GM23338 (cell line): ENCODE results near the gene KLC1. TPM values are rescaled to one million over a fixed set of nuclear protein-coding genes. Genes with fewer than 3 reads are reported as not detected.

Source experiments
- ATAC-seq: fragments of 200-7000 bp; cut with Tn5 transposase; 3 replicates; pipeline ENCODE4 v1.9.1; 2020
- DNase-seq: peaks from one replicate; pipeline ENCODE4 v3.0.0-alpha.2; 2015; ENCODE audit warnings: low spot score
- H2AFZ ChIP-seq: fragments of 200-600 bp; sonication (generic); 2 replicates; pipeline ENCODE4 v1.8.0; 2016; ENCODE audit warnings: antibody characterized with exemption, mild to moderate bottlenecking, moderate library complexity
- H3F3A ChIP-seq: fragments of 200-600 bp; sonication (generic); replicated peaks from 2 replicates; pipeline ENCODE4 v1.8.0; 2017; ENCODE audit warnings: antibody characterized with exemption, mixed run types, low read depth
- H3K27ac ChIP-seq: fragments of 200-600 bp; sonication (generic); 2 replicates; pipeline ENCODE4 v1.6.1; 2016; ENCODE audit warnings: low read depth
- H3K27me3 ChIP-seq: fragments of 200-600 bp; sonication (generic); 2 replicates; pipeline ENCODE4 v1.8.0; 2016; ENCODE audit warnings: mild to moderate bottlenecking, mixed run types, moderate library complexity; ENCODE audit not compliant: insufficient read depth
- H3K36me3 ChIP-seq: fragments of 200-600 bp; sonication (generic); 2 replicates; pipeline ENCODE4 v1.8.0; 2016; ENCODE audit warnings: mild to moderate bottlenecking; ENCODE audit not compliant: insufficient read depth
- H3K4me1 ChIP-seq: fragments of 200-600 bp; sonication (generic); 2 replicates; pipeline ENCODE4 v1.8.0; 2016; ENCODE audit warnings: mild to moderate bottlenecking, moderate library complexity; ENCODE audit not compliant: insufficient read depth
- H3K4me2 ChIP-seq: fragments of 200-600 bp; sonication (generic); 2 replicates; pipeline ENCODE4 v1.7.1; 2017; ENCODE audit warnings: mixed run types
- H3K4me3 ChIP-seq: fragments of 200-600 bp; sonication (generic); 2 replicates; pipeline ENCODE4 v1.6.1; 2016; ENCODE audit warnings: mixed run types
- H3K79me2 ChIP-seq: fragments of 200-600 bp; sonication (generic); replicated peaks from 2 replicates; pipeline ENCODE4 v1.8.0; 2017; ENCODE audit warnings: mild to moderate bottlenecking; ENCODE audit not compliant: insufficient read depth
- H3K9me2 ChIP-seq: fragments of 200-600 bp; sonication (generic); 2 replicates; pipeline ENCODE4 v1.8.0; 2017; ENCODE audit not compliant: insufficient read depth
- H4K20me1 ChIP-seq: fragments of 200-600 bp; sonication (generic); replicated peaks from 2 replicates; pipeline ENCODE4 v1.8.0; 2017; ENCODE audit warnings: mild to moderate bottlenecking; ENCODE audit not compliant: insufficient read depth
- H3K27ac Mint-ChIP-seq: 2 replicates; pipeline ENCODE4 v1.8.0; 2020; ENCODE audit warnings: inconsistent platforms, mild to moderate bottlenecking, moderate library complexity, mixed read lengths
- H3K27me3 Mint-ChIP-seq: 3 replicates; pipeline ENCODE4 v1.8.0; 2022; ENCODE audit warnings: low read depth, mild to moderate bottlenecking, moderate library complexity, mixed read lengths, inconsistent platforms; ENCODE audit not compliant: insufficient read depth, poor library complexity
- H3K36me3 Mint-ChIP-seq: 3 replicates; pipeline ENCODE4 v1.8.0; 2021; ENCODE audit warnings: low read depth, mild to moderate bottlenecking, inconsistent platforms, moderate library complexity, mixed read lengths
- H3K4me1 Mint-ChIP-seq: 3 replicates; pipeline ENCODE4 v1.8.0; 2020; ENCODE audit warnings: mild to moderate bottlenecking, inconsistent platforms, mixed read lengths
- H3K4me3 Mint-ChIP-seq: 3 replicates; pipeline ENCODE4 v1.8.0; 2021; ENCODE audit warnings: moderate library complexity, mild to moderate bottlenecking, inconsistent platforms, mixed read lengths
- H3K9me3 Mint-ChIP-seq: 3 replicates; pipeline ENCODE4 v1.8.0; 2020; ENCODE audit warnings: moderate library complexity, mild to moderate bottlenecking, inconsistent platforms, mixed read lengths
- CREB1 ChIP-seq: fragments of 250-450 bp; sonication (Bioruptor Pico); IDR thresholded peaks from 2 replicates; pipeline ENCODE4 v1.5.0; 2020; ENCODE audit warnings: low read depth, mild to moderate bottlenecking, moderate library complexity
- CTCF ChIP-seq, 2 experiments: fragments of 200-600 bp in 1 of 2; sonication (generic) in 1 of 2; conservative IDR thresholded peaks; 2 replicates each; pipeline versions ENCODE4 v1.5.1 to v1.6.1; 2016 to 2017; ENCODE audit warnings: antibody characterized with exemption in 2 of 2, low read depth in 2 of 2, mild to moderate bottlenecking in 2 of 2, moderate library complexity in 1 of 2
- ETS1 ChIP-seq: IDR thresholded peaks from 2 replicates; pipeline ENCODE4 v1.6.1; 2016; ENCODE audit warnings: antibody characterized with exemption
- EZH2 ChIP-seq: fragments of 200-600 bp; sonication (generic); IDR thresholded peaks from one replicate; pipeline ENCODE4 v1.8.0; 2017; ENCODE audit warnings: antibody characterized with exemption, mild to moderate bottlenecking, low read depth; ENCODE audit not compliant: unreplicated experiment
- EZH2phosphoT487 ChIP-seq: fragments of 200-600 bp; sonication (generic); IDR thresholded peaks from one replicate; pipeline ENCODE4 v1.8.1; 2018; ENCODE audit warnings: antibody characterized with exemption; ENCODE audit not compliant: unreplicated experiment
- JUNB ChIP-seq: IDR thresholded peaks from one replicate; pipeline ENCODE4 v1.6.1; 2016; ENCODE audit warnings: antibody characterized with exemption; ENCODE audit not compliant: unreplicated experiment
- NANOG ChIP-seq: IDR thresholded peaks from 2 replicates; pipeline ENCODE4 v1.6.1; 2016; ENCODE audit warnings: antibody characterized with exemption, borderline replicate concordance
- POLR2AphosphoS5 ChIP-seq: IDR thresholded peaks from 2 replicates; pipeline ENCODE4 v1.6.1; 2016; ENCODE audit warnings: antibody characterized with exemption, low read depth
- REST ChIP-seq: IDR thresholded peaks from one replicate; pipeline ENCODE4 v1.6.1; 2018; ENCODE audit warnings: antibody characterized with exemption; ENCODE audit not compliant: unreplicated experiment
- STAT1 ChIP-seq: IDR thresholded peaks from one replicate; pipeline ENCODE4 v1.6.1; 2016; ENCODE audit warnings: antibody characterized with exemption; ENCODE audit not compliant: unreplicated experiment
- ZNF114 ChIP-seq: fragments of 250-450 bp; sonication (Bioruptor Pico); IDR thresholded peaks from 2 replicates; pipeline ENCODE4 v1.5.0; 2020; ENCODE audit warnings: mild to moderate bottlenecking, moderate library complexity
- ZNF331 ChIP-seq: fragments of 250-450 bp; sonication (Bioruptor Pico); IDR thresholded peaks from 2 replicates; pipeline ENCODE4 v1.5.0; 2020; ENCODE audit warnings: low read depth, mild to moderate bottlenecking, moderate library complexity
- ZNF462 ChIP-seq: fragments of 250-450 bp; sonication (Bioruptor Pico); IDR thresholded peaks from 2 replicates; pipeline ENCODE4 v1.5.0; 2020; ENCODE audit warnings: mild to moderate bottlenecking, moderate library complexity
- polyA plus RNA-seq: library from polyadenylated mRNA; unstranded; fragments of >200 nt; fragmentation: Nextera tagmentation; extraction: Ambion mirVana; gene quantifications from 2 replicates; pipeline ENCODE4 v1.2.1, GENCODE V29; 2016
- total RNA-seq: library from RNA; depleted of rRNA; stranded (reverse); fragments of >200 nt; shearing (Covaris generic); gene quantifications from 2 replicates; pipeline ENCODE4 v1.2.3, GENCODE V29; 2014

Gene KLC1
- total and polyA plus RNA-seq, 2 experiments from 2014 or later: 165 to 308 TPM

- Mint-ChIP-seq H3K27ac (no peak overlapping the region), H3K9me3 (no peaks in the 10 kb centered on the region), H3K4me3 (no peak overlapping the region), H3K36me3 (peaks cover 35% of the 10 kb centered on the region), H3K4me1 (peaks cover 3% of the 10 kb centered on the region; the same call in 1 of the 3 replicates), H3K27me3 (no peaks in the 10 kb centered on the region)
- no peak overlapping the region for H2AFZ ChIP-seq
- peaks cover 90% of the 10 kb centered on the region for H3K79me2 ChIP-seq
- H3K9me2 ChIP-seq: no peaks in the 10 kb centered on the region
- H3K27me3 ChIP-seq: no peaks in the 10 kb centered on the region
- H3K27ac ChIP-seq: peak overlapping the region; percentile 66; the same call in 1 of the 2 replicates
- no peak for DNase-seq
- peaks cover 37% of the 10 kb centered on the region for H3K36me3 ChIP-seq
- H3K4me2 ChIP-seq: no peak overlapping the region
- H3K4me1 ChIP-seq: no peaks in the 10 kb centered on the region
- ATAC-seq: no peak
- TF ChIP-seq ZNF462 (no peak), JUNB (no peak), EZH2phosphoT487 (no peak), ETS1 (no peak), STAT1 (no peak), POLR2AphosphoS5 (no peak), EZH2 (no peak), CTCF (conservative IDR thresholded peaks at IDR 0.05; ENCODE audit: low read depth in 2 of 2) (no peak), CREB1 (CRISPR knock-in tag) (no peak), REST (no peak), NANOG (no peak), ZNF114 (CRISPR knock-in tag) (no peak), ZNF331 (CRISPR knock-in tag) (no peak)
- peaks cover 15% of the 10 kb centered on the region; the same call in 1 of the 2 replicates for H3F3A ChIP-seq
- H3K4me3 ChIP-seq: no peak overlapping the region
- peaks cover 58% of the 10 kb centered on the region for H4K20me1 ChIP-seq
Observed at GRCh38 chr14:103652806-103653205, 23.8 kb downstream of the KLC1 start.
